K562 treated with DMSO at 1 percent for 24 hours (cell line): ENCODE measurements around the gene TEX14. TPM values are rescaled to one million over a fixed set of nuclear protein-coding genes. Genes with fewer than 3 reads are reported as not detected.

Experiments used
- total RNA-seq: library from RNA; unstranded; fragments of 300-600 nt; gene quantifications from 2 replicates; pipeline ENCODE4 v1.2.3, GENCODE V29; 2022; ENCODE audit warnings: low read depth; ENCODE audit not compliant: insufficient read depth

TEX14 gene
- total RNA-seq: 0.35 and 0.63 TPM in 2 replicates

GRCh38 chr17:58691701-58692238 lies at the start of gene TEX14:
TEX14 (minus strand) TSS chr17:58692045; CDS start chr17:58652001, 40,044 bp downstream.

DNA sequence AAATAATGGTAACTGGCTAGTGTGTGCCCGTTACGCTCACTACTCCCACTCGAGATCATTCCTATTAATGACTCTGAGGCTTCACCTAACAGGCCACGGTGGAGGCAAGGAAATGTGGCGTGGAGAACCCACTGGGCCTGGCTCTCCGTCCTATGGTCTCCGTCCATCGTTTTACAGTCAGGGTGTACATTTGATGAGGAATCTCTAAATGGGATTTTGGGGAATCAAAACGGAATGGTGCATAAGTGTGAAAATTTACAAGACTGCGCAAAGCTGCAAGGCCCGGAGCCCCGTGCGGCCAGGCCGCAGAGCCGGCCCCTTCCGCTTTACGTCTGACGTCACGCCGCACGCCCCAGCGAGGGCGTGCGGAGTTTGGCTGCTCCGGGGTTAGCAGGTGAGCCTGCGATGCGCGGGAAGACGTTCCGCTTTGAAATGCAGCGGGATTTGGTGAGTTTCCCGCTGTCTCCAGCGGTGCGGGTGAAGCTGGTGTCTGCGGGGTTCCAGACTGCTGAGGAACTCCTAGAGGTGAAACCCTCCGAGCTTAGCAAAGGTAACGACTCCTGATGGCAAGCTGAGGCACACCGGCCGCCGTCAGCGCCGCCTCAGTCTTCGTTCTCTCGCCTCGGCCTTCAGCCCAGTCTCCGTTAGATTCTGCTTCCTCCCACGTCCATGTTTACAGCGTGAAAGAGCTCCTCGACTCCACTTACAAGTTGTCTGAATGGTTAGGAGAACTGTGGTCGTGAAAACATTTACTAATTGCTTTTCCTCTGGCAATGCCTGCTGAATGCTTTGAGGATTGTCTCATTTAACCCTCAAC lies 602 bp upstream of the TEX14 start, which contains the start of gene RAD51C:
TSS of gene RAD51C (plus strand) at position 364 of the 817 bp plus-strand sequence. CDS start at position 406, 42 bp downstream.

GRCh38 chr17:58513965-58514769 lies 177.7 kb downstream of the TEX14 start, which contains the start of gene MTMR4:
MTMR4 (minus strand) TSS chr17:58514638; CDS start chr17:58514407, 231 bp downstream.

Other genes with a start within 250 kb of the TEX14 start
- not detected in 2 replicates for gene HSF5, start 203.6 kb downstream of the TEX14 start, total RNA-seq
- gene MTMR4, start 177.4 kb downstream of the TEX14 start, total RNA-seq: 16.3 and 19.4 TPM in 2 replicates
- 60.8 and 66.8 TPM in 2 replicates for gene RAD51C, start 557 bp upstream of the TEX14 start, total RNA-seq
- 3.2 and 4.1 TPM in 2 replicates for gene PPM1E, start 63.8 kb upstream of the TEX14 start, total RNA-seq